ENCODE measurements around the gene KCTD8. TPM values are rescaled to one million over a fixed set of nuclear protein-coding genes. Genes with fewer than 3 reads are reported as not detected.

Gene KCTD8
- total RNA-seq, 1 experiment from 2014 or later, result not detected

DNA sequence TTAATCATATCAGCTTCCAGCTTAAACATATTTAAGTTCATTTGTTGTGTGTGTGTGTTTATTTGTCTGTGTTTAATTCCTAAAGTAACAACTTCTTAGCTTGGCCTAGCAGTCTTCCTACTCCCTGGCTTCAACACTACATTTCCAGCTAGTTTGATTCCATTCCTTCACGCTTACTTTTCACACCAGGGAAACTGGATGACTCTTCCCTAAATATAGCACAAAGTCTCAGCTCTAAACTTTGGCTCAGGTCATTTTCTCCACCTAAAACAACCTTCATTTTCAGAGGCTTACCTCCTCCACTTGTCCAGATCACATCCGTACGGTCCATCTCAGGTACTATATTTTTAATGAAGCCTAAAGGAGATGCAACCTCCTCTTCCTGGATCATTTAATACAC is 94.4 kb downstream of the KCTD8 start:
- ATAC-seq (no peak), DNase-seq (ENCODE audit: low read depth, low spot score) (no peak)
- no TSS peak for BruUV-seq (replicated peaks)
- Histone ChIP-seq H3K9me3 (ENCODE audit: control insufficient read depth, insufficient read depth, low read depth, low read length) (no peaks in the 10 kb centered on the region), H3K4me1 (ENCODE audit: control insufficient read depth, insufficient read depth, low read length) (no peaks in the 10 kb centered on the region), H3K4me3 (ENCODE audit: low read depth in 2 of 2, low read length in 2 of 2) (no peak overlapping the region), H3K27me3 (ENCODE audit: control insufficient read depth, insufficient read depth, low read length) (no peaks in the 10 kb centered on the region), H3K36me3 (ENCODE audit: control insufficient read depth, insufficient read depth, low read length) (no peaks in the 10 kb centered on the region), H3K27ac (ENCODE audit: low read length) (no peak overlapping the region)
- no peak for TF ChIP-seq SIN3A (IDR thresholded peaks at IDR 0.05; ENCODE audit: borderline replicate concordance, insufficient read depth, low read depth, low read length)
- intact Hi-C loops (cut with micrococcal nuclease; ENCODE audit: unreplicated experiment), result no loop called here
- CTCF ChIA-PET, result no interaction called here
- in situ Hi-C loops (cut with HindIII; ENCODE audit: low pct_unique_long_range_greater_than_20kb, low sequenced_read_pairs), result no loop called here
- POLR2A ChIA-PET, result no interaction called here

DNA sequence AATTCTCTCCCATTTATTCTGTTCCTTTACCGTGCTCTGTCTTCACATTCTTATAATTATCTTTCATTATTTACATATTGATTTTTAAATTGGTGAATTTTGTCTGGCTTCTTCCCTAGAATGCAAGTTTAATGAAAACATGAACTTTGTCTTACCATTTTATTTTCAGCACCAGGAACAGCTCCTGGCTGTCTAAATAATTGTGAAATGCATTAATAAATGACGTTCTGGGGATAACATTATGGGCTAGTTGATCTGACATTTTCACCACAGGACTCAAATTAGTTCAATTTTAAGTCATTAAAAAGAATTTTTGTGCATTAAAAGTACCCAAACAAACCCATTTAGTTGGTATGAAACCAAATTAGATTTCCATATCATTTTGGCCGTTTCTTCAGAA is 97.5 kb downstream of the KCTD8 start:
- intact Hi-C loops (cut with micrococcal nuclease; ENCODE audit: unreplicated experiment) (no loop called here), in situ Hi-C loops (cut with HindIII; ENCODE audit: low pct_unique_long_range_greater_than_20kb, low sequenced_read_pairs) (no loop called here)
- Histone ChIP-seq H3K9me3 (ENCODE audit: control insufficient read depth, insufficient read depth, low read depth, low read length) (no peaks in the 10 kb centered on the region), H3K27ac (ENCODE audit: low read length) (no peak overlapping the region), H3K4me1 (ENCODE audit: control insufficient read depth, insufficient read depth, low read length) (no peaks in the 10 kb centered on the region), H3K4me3 (ENCODE audit: low read depth in 2 of 2, low read length in 2 of 2) (no peak overlapping the region), H3K27me3 (ENCODE audit: control insufficient read depth, insufficient read depth, low read length) (no peaks in the 10 kb centered on the region), H3K36me3 (ENCODE audit: control insufficient read depth, insufficient read depth, low read length) (no peaks in the 10 kb centered on the region)
- no peak for TF ChIP-seq SIN3A (IDR thresholded peaks at IDR 0.05; ENCODE audit: borderline replicate concordance, insufficient read depth, low read depth, low read length)
- TF ChIP-seq, protein P1, sequence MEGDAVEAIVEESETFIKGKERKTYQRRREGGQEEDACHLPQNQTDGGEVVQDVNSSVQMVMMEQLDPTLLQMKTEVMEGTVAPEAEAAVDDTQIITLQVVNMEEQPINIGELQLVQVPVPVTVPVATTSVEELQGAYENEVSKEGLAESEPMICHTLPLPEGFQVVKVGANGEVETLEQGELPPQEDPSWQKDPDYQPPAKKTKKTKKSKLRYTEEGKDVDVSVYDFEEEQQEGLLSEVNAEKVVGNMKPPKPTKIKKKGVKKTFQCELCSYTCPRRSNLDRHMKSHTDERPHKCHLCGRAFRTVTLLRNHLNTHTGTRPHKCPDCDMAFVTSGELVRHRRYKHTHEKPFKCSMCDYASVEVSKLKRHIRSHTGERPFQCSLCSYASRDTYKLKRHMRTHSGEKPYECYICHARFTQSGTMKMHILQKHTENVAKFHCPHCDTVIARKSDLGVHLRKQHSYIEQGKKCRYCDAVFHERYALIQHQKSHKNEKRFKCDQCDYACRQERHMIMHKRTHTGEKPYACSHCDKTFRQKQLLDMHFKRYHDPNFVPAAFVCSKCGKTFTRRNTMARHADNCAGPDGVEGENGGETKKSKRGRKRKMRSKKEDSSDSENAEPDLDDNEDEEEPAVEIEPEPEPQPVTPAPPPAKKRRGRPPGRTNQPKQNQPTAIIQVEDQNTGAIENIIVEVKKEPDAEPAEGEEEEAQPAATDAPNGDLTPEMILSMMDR (IDR thresholded peaks at IDR 0.05), result no peak
- TF ChIP-seq, protein P2, sequence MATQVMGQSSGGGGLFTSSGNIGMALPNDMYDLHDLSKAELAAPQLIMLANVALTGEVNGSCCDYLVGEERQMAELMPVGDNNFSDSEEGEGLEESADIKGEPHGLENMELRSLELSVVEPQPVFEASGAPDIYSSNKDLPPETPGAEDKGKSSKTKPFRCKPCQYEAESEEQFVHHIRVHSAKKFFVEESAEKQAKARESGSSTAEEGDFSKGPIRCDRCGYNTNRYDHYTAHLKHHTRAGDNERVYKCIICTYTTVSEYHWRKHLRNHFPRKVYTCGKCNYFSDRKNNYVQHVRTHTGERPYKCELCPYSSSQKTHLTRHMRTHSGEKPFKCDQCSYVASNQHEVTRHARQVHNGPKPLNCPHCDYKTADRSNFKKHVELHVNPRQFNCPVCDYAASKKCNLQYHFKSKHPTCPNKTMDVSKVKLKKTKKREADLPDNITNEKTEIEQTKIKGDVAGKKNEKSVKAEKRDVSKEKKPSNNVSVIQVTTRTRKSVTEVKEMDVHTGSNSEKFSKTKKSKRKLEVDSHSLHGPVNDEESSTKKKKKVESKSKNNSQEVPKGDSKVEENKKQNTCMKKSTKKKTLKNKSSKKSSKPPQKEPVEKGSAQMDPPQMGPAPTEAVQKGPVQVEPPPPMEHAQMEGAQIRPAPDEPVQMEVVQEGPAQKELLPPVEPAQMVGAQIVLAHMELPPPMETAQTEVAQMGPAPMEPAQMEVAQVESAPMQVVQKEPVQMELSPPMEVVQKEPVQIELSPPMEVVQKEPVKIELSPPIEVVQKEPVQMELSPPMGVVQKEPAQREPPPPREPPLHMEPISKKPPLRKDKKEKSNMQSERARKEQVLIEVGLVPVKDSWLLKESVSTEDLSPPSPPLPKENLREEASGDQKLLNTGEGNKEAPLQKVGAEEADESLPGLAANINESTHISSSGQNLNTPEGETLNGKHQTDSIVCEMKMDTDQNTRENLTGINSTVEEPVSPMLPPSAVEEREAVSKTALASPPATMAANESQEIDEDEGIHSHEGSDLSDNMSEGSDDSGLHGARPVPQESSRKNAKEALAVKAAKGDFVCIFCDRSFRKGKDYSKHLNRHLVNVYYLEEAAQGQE (IDR thresholded peaks at IDR 0.05; ENCODE audit: insufficient read depth in 1 of 2, low read depth in 2 of 2, low read length in 1 of 2), result peak in 1 of 2 experiments; percentile 59; a peak in 2 of 4 replicates
- POLR2A ChIA-PET, result no interaction called here
- no peak for ATAC-seq
- CTCF ChIA-PET, result no interaction called here
- no peak for DNase-seq (ENCODE audit: low read depth, low spot score)
- no TSS peak for BruUV-seq (replicated peaks)

DNA sequence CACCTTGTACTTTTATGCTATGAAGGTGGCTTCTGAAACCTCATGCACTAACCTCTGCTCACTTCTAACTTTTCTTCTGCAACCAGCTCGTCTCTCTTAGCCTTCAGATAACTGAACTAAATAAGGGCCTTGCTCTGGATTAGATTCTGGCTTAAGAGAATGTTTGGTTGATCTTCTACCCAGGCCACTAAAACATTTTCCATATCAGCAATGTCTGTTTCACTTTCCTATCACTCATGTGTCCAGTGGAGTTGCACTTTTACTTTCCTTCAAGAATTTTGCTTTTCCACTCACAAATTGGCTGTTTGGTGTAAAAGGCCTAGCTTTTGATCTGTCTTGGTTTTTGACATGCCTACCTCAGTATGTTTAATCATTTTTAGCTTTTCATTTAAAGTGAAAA is 105.8 kb downstream of the KCTD8 start:
- no TSS peak for BruUV-seq (replicated peaks)
- no peaks in the 10 kb centered on the region for H3K4me1 ChIP-seq (ENCODE audit: control insufficient read depth, insufficient read depth, low read length)
- in situ Hi-C loops (cut with HindIII; ENCODE audit: low pct_unique_long_range_greater_than_20kb, low sequenced_read_pairs), result no loop called here
- no peak overlapping the region for H3K4me3 ChIP-seq (ENCODE audit: low read depth in 2 of 2, low read length in 2 of 2)
- no peaks in the 10 kb centered on the region for H3K36me3 ChIP-seq (ENCODE audit: control insufficient read depth, insufficient read depth, low read length)
- TF ChIP-seq, protein P1 (IDR thresholded peaks at IDR 0.05), result no peak
- TF ChIP-seq, protein P2 (IDR thresholded peaks at IDR 0.05; ENCODE audit: insufficient read depth in 1 of 2, low read depth in 2 of 2, low read length in 1 of 2), result no peak
- TF ChIP-seq SIN3A (IDR thresholded peaks at IDR 0.05; ENCODE audit: borderline replicate concordance, insufficient read depth, low read depth, low read length) (no peak), TCF7L2 (IDR thresholded peaks at IDR 0.05; ENCODE audit: low read depth, low read length) (no peak), POLR2AphosphoS5 (IDR thresholded peaks at IDR 0.05; ENCODE audit: low read depth, low read length) (no peak)
- CTCF ChIA-PET, result no interaction called here
- no peak for ATAC-seq
- POLR2A ChIA-PET, result no interaction called here
- intact Hi-C loops (cut with micrococcal nuclease; ENCODE audit: unreplicated experiment), result no loop called here
- no peaks in the 10 kb centered on the region for H3K27me3 ChIP-seq (ENCODE audit: control insufficient read depth, insufficient read depth, low read length)
- H3K9me3 ChIP-seq (ENCODE audit: control insufficient read depth, insufficient read depth, low read depth, low read length), result no peaks in the 10 kb centered on the region
- no peak for DNase-seq (ENCODE audit: low read depth, low spot score)
- H3K27ac ChIP-seq (ENCODE audit: low read length), result no peak overlapping the region
